ENCODE results near the gene FOXK1.
A peak's percentile ranks its signal among the peaks of the same experiment; 100 is the strongest.
"Not testable (repeated sequence)": the region's sequence is repeated elsewhere in the genome, so short reads cannot be mapped to it uniquely, and the experiment has no call there.

FOXK1 gene

DNA sequence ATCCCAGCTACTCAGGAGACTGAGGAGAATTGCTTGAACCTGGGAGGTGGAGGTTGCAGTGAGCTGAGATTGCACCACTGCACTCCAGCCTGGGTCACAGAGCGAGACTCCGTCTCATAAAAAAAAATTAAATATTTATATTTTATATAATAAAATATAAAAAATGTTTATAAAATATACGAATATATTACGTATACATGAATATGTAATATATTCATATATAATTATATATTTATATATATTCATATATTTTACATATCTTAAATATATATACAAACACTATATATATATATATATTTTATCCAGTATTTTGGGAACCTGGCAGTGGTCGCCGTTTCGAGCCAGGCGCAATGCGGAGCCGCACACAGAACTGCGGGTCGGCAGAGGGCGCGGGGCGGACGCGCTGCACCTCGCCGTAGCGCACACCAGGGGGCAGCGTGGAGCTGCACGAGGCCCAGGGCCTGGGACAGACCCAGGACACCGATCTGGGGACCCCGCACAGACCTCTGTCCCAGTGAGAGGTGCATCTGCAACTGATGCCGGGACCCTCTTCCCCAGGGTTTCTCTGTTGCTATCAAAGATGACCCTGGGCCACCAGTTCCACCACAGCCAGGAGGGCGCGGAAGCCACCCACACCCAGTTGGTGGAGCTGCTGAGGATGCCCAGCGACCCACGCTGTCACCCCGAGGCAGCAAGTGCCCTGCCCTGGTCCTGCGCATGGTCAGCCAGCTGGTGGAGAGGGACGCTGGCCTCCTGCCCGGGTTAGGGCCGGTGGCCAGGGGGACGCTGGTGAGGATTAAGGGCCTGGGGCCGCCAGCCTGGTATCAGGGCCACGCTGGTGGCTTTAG lies 116.0 kb downstream of the FOXK1 start:
- no peak for FAIRE-seq

DNA sequence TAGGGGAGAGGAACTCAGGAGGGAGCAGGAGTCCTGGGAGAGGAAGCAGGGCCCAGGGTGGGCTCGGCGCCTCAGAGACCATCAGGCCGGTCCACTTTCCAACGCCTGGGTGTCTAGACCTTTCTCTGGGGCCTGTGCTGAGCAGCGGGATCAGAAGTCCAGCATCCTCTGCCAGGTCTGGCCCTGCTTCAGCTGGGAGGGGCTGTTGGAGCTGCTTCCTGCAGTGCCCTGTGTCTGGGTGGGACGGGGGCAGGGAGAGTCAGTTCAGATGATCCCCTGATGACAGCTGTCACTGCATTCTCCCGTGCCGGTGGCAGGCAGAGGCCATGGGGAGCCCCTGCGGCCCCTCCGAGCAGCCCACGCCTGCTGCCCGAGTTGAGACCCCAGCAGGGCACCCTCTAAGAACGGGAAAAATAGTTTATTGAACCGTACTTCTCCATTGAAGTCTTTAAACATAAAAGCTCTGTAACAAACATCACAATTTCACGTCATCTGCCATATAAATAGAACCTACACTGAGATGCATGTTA lies 116.7 kb downstream of the FOXK1 start:
- FAIRE-seq (no peak), DNase-seq (ENCODE audit: insufficient read length, low spot score) (no peak)
- no peak for TF ChIP-seq POLR2A (IDR thresholded peaks at IDR 0.05; ENCODE audit: low read depth, low read length)

More for the DNA sequence above, 116.0 kb downstream of the FOXK1 start:
- 0 out of 2 replicates have a peak, but pooled peaks have one; percentile 13 for TF ChIP-seq POLR2A (IDR thresholded peaks at IDR 0.05; ENCODE audit: low read depth, low read length)
- DNase-seq (ENCODE audit: insufficient read length, low spot score), result no peak

DNA sequence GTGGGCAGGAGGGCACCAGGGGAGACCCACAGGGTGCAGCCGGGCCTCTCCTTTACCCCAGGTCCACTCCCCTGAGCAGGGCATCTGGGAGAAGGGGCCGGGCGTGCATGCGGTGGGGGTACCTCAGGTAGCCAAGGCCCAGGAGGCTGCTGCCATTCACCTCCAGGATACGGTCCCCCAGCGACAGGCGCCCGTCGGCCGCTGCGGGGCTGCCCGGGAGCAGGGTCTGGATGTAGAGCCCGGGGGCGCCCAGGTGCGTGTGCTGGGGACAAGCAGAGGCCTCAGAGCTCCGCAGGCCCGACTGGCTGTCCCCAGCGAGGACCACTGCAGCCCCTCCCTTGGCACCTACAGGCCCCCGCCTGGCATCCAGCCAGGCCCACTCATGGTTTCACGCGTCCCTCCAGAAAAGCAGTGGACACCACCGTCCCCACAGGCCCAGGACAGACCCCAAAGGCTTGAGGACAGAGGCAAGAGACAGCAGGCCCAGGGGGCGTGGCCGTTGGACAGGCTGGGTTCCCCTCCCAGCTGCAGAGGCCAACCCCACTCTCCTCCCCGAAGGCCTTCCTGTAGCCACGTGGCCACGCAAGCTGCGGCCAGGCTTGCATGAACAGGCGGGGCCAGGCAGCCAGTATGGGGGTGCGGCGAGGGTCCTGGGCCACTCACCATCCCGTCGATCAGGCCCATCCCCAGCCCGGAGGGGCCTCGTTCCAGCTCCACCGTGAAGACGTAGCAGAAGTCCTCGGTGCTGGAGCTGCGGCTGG lies 117.6 kb downstream of the FOXK1 start:
- TF ChIP-seq POLR2A (IDR thresholded peaks at IDR 0.05; ENCODE audit: low read depth, low read length), result no peak
- FAIRE-seq, result no peak
- DNase-seq (ENCODE audit: insufficient read length, low spot score), result no peak

DNA sequence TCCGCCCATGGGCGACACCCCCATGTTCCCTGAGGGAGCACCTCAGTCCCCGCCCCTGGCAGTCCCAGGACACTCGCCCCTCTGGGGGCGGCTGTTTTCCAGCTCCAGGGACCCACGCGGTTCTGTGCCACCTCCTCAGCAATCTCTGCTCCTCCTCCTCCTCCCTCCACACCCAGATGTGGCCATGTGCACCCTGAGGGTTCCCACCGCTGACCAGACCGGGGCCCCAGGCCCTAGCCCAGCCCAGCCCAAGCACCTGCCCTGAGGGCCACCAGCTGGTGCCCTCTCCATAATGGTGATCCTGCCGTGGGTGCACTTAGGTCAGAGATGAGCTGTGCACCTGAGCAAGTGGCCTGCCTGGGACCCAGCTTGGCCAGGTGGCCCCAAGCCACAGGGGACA lies 118.4 kb downstream of the FOXK1 start:
- FAIRE-seq (no peak), DNase-seq (ENCODE audit: insufficient read length, low spot score) (no peak)
- no peak for TF ChIP-seq POLR2A (IDR thresholded peaks at IDR 0.05; ENCODE audit: low read depth, low read length)

DNA sequence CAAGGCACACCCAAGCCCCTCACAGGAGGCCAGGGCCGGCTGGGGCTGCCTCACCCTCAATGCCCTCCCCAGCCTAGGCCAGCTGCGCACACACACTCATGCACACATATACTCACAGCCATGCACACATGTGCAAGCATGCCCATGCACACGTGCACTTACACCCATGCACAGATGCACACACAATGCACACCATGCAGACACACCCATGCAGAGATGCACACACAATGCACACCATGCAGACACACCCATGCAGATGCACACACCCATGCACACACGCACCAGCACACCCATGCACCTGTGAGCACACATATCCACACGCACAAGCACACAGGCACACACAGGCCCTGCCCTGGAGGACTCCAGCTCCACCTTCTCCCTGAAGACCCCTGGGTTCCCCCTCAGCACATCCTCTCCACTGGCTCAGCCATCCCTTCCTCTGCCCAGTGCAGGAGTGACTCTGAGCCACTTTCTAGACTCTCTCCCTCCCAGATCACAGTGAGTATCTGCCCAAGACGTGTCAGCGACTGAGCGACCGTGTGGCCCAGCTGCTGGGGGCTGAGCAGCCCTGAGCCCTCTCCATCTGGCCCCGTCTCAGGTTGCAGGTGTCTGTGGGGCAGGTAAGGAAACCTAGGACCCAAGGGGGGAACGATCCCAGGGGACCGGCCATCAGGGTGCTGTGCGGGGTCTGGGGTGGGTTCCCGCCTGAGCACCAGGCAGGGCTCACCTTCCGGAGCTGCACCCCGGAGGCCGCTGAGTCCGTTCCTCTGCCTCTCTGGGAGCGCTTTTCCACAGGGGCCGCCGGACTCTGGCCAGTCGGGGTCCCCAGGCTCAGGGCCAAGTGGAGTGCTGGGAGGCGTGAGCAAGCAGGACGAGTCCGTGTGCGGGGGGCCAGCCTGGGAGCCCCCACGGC lies 119.1 kb downstream of the FOXK1 start:
- FAIRE-seq (no peak), DNase-seq (ENCODE audit: insufficient read length, low spot score) (no peak)
- no peak for TF ChIP-seq POLR2A (IDR thresholded peaks at IDR 0.05; ENCODE audit: low read depth, low read length)

DNA sequence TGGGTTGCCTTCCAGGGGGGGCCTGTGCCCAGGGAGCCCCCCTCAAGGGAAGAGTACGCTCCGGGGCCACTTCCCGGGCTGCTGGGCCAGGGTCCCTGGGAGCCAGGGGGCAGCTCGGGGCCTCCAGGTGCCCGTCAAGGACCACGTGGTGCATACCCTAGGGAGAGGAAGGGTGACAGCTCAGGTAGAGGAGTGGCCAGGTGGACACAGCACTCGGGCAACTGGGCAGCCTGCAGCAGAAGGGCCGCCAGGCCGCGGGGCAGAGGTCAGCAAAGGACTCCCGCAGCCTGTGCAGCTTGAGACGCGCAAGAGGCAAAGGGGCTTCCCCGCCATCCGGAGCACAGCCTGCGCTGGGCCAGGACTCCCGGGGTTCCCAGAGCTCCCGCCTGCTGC lies 119.7 kb downstream of the FOXK1 start:
- no peak for TF ChIP-seq POLR2A (IDR thresholded peaks at IDR 0.05; ENCODE audit: low read depth, low read length)
- no peak for FAIRE-seq
- no peak for DNase-seq (ENCODE audit: insufficient read length, low spot score)

DNA sequence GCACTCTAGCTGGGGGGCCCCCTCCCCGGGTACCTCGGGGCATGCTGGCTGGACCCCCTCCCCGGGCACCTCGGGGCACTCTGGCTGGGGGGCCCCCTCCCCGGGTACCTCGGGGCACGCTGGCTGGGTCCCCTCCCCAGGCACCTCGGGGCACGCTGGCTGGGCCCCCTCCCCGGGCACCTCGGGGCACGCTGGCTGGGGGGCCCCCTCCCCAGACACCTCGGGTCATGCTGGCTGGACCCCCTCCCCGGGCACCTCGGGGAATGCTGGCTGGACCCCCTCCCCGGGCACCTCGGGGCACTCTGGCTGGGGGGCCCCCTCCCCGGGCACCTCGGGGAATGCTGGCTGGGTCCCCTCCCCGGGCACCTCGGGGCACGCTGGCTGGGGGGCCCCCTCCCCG lies 120.5 kb downstream of the FOXK1 start:
- DNase-seq (ENCODE audit: insufficient read length, low spot score); FAIRE-seq: not testable (repeated sequence)

DNA sequence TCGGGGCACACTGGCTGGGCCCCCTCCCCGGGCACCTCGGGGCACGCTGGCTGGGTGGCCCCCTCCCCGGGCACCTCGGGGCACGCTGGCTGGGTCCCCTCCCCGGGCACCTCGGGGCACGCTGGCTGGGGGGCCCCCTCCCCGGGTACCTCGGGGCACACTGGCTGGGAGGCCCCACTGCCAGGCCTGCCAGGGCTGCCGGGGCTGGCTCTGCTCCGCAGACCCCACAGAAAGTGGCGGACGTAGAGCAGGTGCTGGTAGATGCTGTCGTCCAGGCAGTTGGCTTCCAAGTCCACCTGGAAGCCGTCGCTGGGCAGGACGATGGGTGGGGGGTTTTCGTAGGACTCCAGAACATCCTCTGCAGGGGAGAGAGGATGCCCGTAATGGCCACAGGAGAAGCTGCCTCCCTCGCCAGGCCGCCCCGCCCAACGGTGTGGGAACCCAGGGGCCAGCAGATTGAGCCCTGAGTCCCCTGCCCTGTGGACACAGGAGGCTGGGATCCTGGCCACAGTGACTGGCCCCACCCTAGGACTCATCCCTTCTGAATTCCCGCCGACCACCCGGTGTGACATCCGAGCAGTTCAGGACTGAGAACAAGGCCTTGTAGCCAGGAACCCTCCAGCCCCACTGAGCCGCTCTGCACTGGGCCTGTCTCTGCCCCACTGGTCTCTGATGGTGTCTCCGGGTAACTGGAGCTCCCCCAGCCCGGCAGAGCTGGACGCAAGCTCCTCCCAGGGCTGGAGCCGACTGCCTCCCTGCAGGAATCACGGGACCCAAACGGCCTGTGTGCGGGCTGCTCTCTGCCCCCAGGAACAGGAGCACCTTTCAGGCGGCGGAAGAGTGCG lies 121.5 kb downstream of the FOXK1 start:
- FAIRE-seq (no peak), DNase-seq (ENCODE audit: insufficient read length, low spot score) (peak; percentile 62)
- TF ChIP-seq POLR2A (IDR thresholded peaks at IDR 0.05; ENCODE audit: low read depth, low read length), result no peak

DNA sequence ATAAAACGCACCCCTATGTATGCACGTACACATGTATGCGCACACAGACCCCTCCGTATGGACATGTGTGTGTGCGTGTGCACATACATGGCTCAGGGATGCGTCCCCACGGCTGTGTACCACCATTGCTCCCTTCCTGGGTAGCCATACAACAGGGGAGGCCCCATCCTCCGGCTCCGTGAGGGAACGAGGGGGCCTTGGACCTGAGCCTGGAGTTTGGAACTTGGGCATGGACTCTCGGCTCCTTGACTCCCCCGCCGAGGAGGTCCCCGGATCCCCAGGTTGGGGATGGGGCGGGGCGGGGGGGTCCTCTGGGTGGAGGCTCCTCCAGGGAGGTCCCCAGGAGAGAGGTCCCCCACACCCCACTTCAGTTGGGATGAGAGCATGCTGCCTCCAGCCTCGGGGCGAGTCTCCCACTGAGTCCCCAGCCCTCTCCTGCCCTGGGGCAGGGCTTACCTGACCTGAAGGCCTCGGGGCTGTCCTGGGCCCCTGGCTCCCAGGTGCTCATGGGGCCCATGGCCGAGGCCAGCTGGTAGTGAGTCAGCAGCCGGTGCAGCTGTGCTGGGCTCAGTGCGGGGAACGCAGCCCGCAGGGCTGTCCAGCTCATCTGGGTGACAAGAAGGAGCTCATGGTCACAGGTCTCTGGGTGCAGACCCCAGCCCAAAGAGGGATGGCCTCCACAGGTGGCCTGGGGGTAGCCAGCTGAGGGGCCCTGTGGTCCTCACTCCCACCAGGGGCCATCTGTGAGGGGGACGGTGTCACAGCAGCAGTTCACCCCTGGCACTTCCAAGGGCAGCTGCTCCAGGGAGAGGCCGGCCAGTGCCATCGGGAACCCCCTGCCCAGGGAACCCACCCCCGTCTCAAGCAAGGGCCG lies 123.3 kb downstream of the FOXK1 start:
- peak; percentile 74 for DNase-seq (ENCODE audit: insufficient read length, low spot score)
- FAIRE-seq, result no peak
- TF ChIP-seq POLR2A (IDR thresholded peaks at IDR 0.05; ENCODE audit: low read depth, low read length), result no peak

DNA sequence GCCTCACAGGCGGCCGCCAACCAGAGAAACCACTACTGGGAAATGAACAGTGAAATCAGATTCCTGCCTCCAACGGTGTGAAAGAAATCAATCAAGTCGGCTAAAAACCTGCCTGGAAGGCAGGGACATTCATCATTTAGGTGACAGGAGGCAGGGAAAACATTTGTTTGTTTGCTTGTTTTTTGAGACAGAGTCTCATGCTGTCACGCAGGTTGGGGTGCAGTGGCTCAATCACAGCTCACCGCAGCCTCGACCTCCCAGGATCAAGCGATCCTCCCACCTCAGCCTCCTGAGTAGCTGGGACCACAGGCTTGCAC lies 123.8 kb downstream of the FOXK1 start:
- FAIRE-seq (no peak), DNase-seq (ENCODE audit: insufficient read length, low spot score) (no peak)
- no peak for TF ChIP-seq POLR2A (IDR thresholded peaks at IDR 0.05; ENCODE audit: low read depth, low read length)

DNA sequence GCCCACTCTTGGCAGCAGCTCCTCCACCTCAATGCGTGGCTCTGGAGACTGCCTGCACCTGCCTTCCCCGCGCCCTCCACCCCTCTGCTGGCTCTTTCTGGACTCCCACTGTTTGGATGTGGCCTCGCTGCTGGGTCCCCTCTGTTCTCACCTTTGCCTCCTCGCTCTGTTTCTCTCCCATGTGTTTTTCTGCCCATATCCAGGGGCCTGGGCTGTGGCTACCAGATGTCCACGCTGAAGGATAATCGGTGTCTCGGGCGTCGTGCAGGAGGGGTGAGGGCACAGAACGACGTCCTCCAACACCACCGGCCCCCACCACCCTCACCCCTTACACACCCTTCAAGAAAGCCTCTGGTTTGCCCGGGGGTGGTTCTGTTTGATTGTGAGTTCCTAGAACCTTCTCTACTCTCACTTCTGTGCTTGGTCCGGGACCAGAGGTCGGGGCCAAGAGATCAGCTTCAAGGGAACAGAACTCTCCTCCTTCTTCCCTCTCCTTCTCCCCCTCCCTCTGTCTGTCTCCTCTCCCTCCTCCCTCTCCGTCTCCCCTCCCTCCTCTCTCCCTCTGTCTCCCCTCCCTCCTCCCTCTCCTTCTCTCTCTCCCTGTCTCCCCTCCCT lies 125.0 kb downstream of the FOXK1 start:
- no peak for FAIRE-seq
- no peak for DNase-seq (ENCODE audit: insufficient read length, low spot score)
- no peak for TF ChIP-seq POLR2A (IDR thresholded peaks at IDR 0.05; ENCODE audit: low read depth, low read length)

DNA sequence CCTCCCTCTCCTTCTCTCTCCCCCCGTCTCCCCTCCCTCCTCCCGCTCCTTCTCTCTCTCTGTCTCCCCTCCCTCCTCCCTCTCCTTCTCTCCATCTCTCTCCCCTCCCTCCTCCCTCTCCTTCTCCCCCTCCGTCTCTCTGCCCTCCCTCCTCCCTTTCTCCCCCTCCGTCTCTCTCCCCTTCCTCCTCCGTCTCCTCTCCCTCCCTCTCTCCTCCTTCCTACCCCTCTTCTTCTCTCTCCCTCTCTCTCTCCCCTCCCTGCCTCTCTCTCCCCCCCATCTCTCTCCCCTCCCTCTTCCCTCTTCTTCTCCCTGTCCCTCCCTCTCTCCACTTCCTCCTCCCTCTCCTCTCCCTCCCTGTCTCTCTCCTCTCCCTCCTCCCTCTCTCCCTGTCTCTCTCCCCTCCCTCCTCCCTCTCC lies 125.5 kb downstream of the FOXK1 start:
- DNase-seq (ENCODE audit: insufficient read length, low spot score) (no peak), FAIRE-seq (no peak)
- no peak for TF ChIP-seq POLR2A (IDR thresholded peaks at IDR 0.05; ENCODE audit: low read depth, low read length)

Data from H54 (cell line).